ENCODE measurements around the gene KAT7.

The KAT7 gene

DNA sequence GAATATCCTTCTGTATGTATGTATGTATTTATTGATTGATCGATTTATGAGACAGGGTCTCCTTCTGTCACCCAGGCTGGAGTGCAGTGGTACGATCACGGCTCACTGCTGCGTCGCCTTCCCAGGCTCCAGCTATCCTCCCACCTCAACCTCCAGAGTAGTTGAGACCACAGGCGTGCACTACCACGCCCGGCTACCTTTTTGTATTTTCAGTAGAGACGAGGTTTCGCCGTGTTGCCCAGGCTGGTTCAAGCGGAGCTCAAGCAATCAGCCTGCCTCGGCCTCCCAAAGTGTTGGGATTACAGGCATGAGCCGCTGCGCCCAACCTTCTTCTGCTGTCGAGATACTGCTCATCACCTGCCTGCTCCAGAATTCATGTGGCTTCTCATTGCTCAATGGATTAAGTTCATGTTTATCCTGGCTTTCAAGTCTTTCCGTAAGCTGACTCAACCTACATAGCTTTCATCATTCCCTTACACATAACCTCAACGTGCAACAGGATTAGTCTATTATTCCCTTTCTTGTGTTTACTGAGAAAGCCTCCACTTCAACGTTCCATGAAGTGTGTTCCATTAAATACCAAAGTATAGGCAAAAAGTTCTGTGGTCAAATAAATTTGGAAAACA lies 45.8 kb downstream of the KAT7 start:
- no peak overlapping the region for H3K27ac ChIP-seq
- peaks cover 24% of the 10 kb centered on the region for H3K36me3 ChIP-seq
- TF ChIP-seq, protein P1, sequence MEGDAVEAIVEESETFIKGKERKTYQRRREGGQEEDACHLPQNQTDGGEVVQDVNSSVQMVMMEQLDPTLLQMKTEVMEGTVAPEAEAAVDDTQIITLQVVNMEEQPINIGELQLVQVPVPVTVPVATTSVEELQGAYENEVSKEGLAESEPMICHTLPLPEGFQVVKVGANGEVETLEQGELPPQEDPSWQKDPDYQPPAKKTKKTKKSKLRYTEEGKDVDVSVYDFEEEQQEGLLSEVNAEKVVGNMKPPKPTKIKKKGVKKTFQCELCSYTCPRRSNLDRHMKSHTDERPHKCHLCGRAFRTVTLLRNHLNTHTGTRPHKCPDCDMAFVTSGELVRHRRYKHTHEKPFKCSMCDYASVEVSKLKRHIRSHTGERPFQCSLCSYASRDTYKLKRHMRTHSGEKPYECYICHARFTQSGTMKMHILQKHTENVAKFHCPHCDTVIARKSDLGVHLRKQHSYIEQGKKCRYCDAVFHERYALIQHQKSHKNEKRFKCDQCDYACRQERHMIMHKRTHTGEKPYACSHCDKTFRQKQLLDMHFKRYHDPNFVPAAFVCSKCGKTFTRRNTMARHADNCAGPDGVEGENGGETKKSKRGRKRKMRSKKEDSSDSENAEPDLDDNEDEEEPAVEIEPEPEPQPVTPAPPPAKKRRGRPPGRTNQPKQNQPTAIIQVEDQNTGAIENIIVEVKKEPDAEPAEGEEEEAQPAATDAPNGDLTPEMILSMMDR (IDR thresholded peaks at IDR 0.05; ENCODE audit: low read depth, low read length), result no peak

DNA sequence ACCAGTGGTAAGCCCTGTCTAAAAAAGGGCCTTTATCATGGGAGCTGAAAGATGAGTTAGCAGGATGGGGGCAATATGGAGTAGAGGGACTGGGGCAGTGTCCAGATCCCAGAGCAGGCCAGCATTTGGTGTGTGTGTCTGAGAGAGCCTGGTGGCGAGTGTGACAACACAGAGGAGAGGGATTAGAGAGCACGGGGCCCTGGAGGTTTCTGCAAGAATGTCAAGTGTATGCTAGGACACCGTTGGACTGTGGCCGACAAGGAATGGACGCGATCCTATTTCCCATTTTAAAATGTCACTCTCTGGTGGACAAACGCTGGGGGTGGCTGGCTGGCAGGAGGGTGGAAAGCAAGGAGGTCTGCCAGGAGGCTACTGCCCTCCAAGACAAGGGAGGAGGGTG lies 47.0 kb downstream of the KAT7 start:
- no peak overlapping the region for H3K4me3 ChIP-seq (ENCODE audit: low read depth, low read length)
- TF ChIP-seq, protein P1 (IDR thresholded peaks at IDR 0.05; ENCODE audit: low read depth, low read length), result no peak
- H3K36me3 ChIP-seq, result peaks cover 20% of the 10 kb centered on the region
- no peaks in the 10 kb centered on the region for H3K9me3 ChIP-seq (ENCODE audit: severe bottlenecking)
- no peak for DNase-seq
- H3K27ac ChIP-seq, result no peak overlapping the region
- no peaks in the 10 kb centered on the region for H3K27me3 ChIP-seq (ENCODE audit: insufficient read depth, low read depth, severe bottlenecking)

More for the DNA sequence above, 45.8 kb downstream of the KAT7 start:
- H3K27me3 ChIP-seq (ENCODE audit: insufficient read depth, low read depth, severe bottlenecking), result no peaks in the 10 kb centered on the region
- no peak for DNase-seq
- no peak overlapping the region for H3K4me3 ChIP-seq (ENCODE audit: low read depth, low read length)
- no peaks in the 10 kb centered on the region for H3K9me3 ChIP-seq (ENCODE audit: severe bottlenecking)

DNA sequence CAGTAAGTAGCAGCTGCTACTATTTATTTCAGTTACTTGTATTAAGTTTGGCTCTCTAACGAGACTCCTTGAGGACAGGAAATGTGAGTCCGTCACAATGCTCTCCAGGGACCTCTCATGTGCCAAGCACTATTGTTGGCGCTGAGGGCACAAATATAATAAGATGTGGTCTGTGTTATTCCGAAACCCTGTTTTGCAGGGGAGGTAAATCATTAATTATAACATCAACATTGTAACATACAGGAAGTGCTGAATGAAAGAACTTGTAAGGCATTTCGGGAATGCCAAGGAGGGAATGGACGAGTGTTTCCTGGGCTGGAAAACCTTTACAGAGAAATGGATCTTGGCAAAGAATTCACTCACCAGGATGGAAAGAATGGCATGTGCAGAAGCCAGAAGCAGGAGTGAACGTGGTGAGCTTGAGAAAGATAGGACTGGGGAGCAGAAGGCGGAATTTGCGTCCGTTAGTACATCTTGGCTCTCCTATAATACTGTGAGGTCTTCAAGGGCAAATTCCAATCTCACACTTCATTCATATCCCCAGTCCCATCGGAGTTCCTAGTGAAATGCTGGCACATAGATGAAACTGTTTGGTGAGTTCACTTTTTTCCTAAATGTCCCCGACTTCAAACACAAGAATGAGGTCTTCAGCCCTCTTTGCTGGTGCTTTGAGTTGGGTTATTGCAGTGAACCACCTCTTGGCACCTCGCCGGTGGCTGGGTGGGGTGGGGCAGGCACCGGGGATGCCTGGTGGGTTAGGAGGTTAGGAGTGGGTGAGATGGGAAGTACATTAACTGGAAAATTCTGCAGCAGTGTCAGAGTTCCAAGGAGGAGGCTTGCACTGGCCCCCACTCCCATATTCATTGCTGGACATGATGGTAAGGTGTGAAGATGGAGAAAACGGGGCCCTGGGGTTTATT lies 47.9 kb downstream of the KAT7 start:
- H3K9me3 ChIP-seq (ENCODE audit: severe bottlenecking), result no peaks in the 10 kb centered on the region
- H3K27me3 ChIP-seq (ENCODE audit: insufficient read depth, low read depth, severe bottlenecking), result no peaks in the 10 kb centered on the region
- H3K36me3 ChIP-seq, result peaks cover 20% of the 10 kb centered on the region
- no peak overlapping the region for H3K4me3 ChIP-seq (ENCODE audit: low read depth, low read length)
- DNase-seq, result no peak
- TF ChIP-seq, protein P1 (IDR thresholded peaks at IDR 0.05; ENCODE audit: low read depth, low read length), result no peak
- no peak overlapping the region for H3K27ac ChIP-seq

DNA sequence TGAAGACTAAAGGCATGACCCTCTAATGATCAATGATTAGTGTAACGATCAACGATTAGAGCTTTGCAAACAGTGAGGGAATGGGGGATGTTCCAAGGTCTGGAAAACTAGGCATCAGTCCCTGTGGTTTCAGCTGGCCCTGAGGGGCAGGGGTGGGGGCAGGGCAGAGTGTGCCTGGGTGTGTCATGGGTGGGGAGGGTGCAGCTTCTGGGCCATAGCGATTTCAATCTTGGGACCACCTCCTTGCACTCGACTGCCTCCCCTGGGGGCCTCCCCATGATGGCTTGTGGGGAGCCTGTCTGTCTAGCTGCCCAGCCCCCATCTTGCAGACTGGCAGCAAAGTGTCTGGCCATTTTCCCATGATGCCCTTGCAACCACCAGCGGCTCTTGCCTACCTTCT lies 51.0 kb downstream of the KAT7 start:
- TF ChIP-seq, protein P1 (IDR thresholded peaks at IDR 0.05; ENCODE audit: low read depth, low read length), result no peak
- DNase-seq, result no peak
- Histone ChIP-seq H3K36me3 (no peaks in the 10 kb centered on the region), H3K27me3 (ENCODE audit: insufficient read depth, low read depth, severe bottlenecking) (no peaks in the 10 kb centered on the region), H3K27ac (no peak overlapping the region), H3K4me3 (ENCODE audit: low read depth, low read length) (no peak overlapping the region), H3K9me3 (ENCODE audit: severe bottlenecking) (no peaks in the 10 kb centered on the region)

DNA sequence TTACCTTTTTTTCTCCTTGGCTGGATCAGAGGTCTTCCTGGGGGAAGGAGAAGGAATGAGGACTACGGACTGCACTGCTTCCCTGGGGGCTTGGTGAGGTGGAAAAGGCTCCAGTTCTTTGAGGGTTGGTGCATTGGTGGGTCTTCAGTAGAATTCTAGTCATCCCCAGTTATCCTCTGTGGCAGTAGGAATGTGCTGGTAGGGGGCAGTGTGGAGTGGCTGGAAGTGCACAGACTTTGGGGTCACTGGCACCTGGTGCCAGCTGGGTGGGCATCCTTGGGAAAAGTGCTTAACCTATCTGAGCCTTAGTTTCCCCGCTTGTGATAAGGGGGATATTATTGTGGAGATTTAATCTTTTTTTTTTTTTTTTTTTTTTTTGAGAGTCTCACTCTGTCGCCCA lies 53.1 kb downstream of the KAT7 start:
- H3K9me3 ChIP-seq (ENCODE audit: severe bottlenecking), result no peaks in the 10 kb centered on the region
- no peak for DNase-seq

More for the DNA sequence above, 53.1 kb downstream of the KAT7 start:
- Histone ChIP-seq H3K27ac (no peak overlapping the region), H3K4me3 (ENCODE audit: low read depth, low read length) (no peak overlapping the region), H3K27me3 (ENCODE audit: insufficient read depth, low read depth, severe bottlenecking) (no peaks in the 10 kb centered on the region), H3K36me3 (no peaks in the 10 kb centered on the region)
- TF ChIP-seq, protein P1 (IDR thresholded peaks at IDR 0.05; ENCODE audit: low read depth, low read length), result peak; percentile 39
